SK-N-SH (cell line): Measurements from ENCODE around the gene CRACR2A. TPM values are rescaled to one million over a fixed set of nuclear protein-coding genes. Genes with fewer than 3 reads are reported as not detected.

Experiments
- CTCF ChIA-PET: fragments of 300-600, 350-600 bp; formaldehyde crosslinking; extraction: SDS; loops from one replicate; lab custom pipeline; 2021; lab: Yijun Ruan, JAX
- POLR2A ChIA-PET: fragments of 350-600 bp; sonication (Branson Sonifier 250); formaldehyde crosslinking; extraction: SDS; loops from one replicate; lab custom pipeline; 2020; ENCODE audit warnings: antibody characterized with exemption, inconsistent platforms; lab: Yijun Ruan, JAX
- DNase-seq: peaks from one replicate; pipeline ENCODE4 v3.0.0; 2012
- H2AFZ ChIP-seq: fragments of 200-600 bp; sonication (generic); 2 replicates; pipeline ENCODE4 v1.8.1; 2016; ENCODE audit warnings: antibody characterized with exemption, mild to moderate bottlenecking, low read depth
- H3F3A ChIP-seq: fragments of 200-600 bp; sonication (generic); replicated peaks from 2 replicates; pipeline ENCODE3; 2016; ENCODE audit warnings: antibody characterized with exemption, mild to moderate bottlenecking; ENCODE audit not compliant: insufficient read depth
- H3K27ac ChIP-seq, 2 experiments: fragments of 200-500 bp in 1 of 2; fragments of 200-600 bp in 1 of 2; sonication (Bioruptor generic) in 1 of 2; sonication (generic), shearing (Covaris generic) in 1 of 2; 2 replicates each; pipeline versions ENCODE4 v1.5.1 to v1.6.1; 2014 to 2016; ENCODE audit warnings: low read depth in 2 of 2, inconsistent platforms in 1 of 2, low read length in 1 of 2, mild to moderate bottlenecking in 1 of 2, mixed read lengths in 1 of 2
- H3K27me3 ChIP-seq: fragments of 200-600 bp; sonication (generic), shearing (Covaris generic); 2 replicates; pipeline ENCODE4 v1.6.1; 2016; ENCODE audit warnings: mixed run types; ENCODE audit not compliant: insufficient read depth
- H3K36me3 ChIP-seq, 2 experiments: fragments of 200-500 bp in 1 of 2; fragments of 200-600 bp in 1 of 2; sonication (Bioruptor generic) in 1 of 2; sonication (generic) in 1 of 2; replicated peaks in 1 of 2; 2 replicates each; pipeline versions ENCODE3 to v1.5.1; 2014 to 2016; ENCODE audit warnings: low read length in 1 of 2, mild to moderate bottlenecking in 1 of 2; ENCODE audit not compliant: insufficient read depth in 2 of 2, control insufficient read depth in 1 of 2
- H3K4me1 ChIP-seq, 2 experiments: fragments of 200-500 bp in 1 of 2; fragments of 200-600 bp in 1 of 2; sonication (Bioruptor generic) in 1 of 2; sonication (generic), shearing (Covaris generic) in 1 of 2; 2 replicates each; pipeline versions ENCODE4 v1.5.1 to v1.6.1; 2014 to 2016; ENCODE audit warnings: low read depth in 1 of 2, low read length in 1 of 2, mixed run types in 1 of 2; ENCODE audit not compliant: insufficient read depth in 2 of 2, control insufficient read depth in 1 of 2
- H3K4me2 ChIP-seq: fragments of 200-600 bp; sonication (generic), shearing (Covaris generic); 2 replicates; pipeline ENCODE4 v1.6.1; 2017; ENCODE audit warnings: mixed run types
- H3K4me3 ChIP-seq, 2 experiments: fragments of 200-500 bp in 1 of 2; fragments of 200-600 bp in 1 of 2; sonication (Bioruptor generic) in 1 of 2; sonication (generic), shearing (Covaris generic) in 1 of 2; 2 replicates each; pipeline versions ENCODE4 v1.5.1 to v1.8.1; 2014 to 2016; ENCODE audit warnings: low read depth in 2 of 2, inconsistent platforms in 1 of 2, low read length in 1 of 2, mild to moderate bottlenecking in 1 of 2, mixed read lengths in 1 of 2, moderate library complexity in 1 of 2
- H3K79me2 ChIP-seq: fragments of 200-600 bp; sonication (generic); 2 replicates; pipeline ENCODE4 v1.8.1; 2017; ENCODE audit warnings: mild to moderate bottlenecking; ENCODE audit not compliant: insufficient read depth
- H3K9ac ChIP-seq: fragments of 200-600 bp; sonication (generic); 2 replicates; pipeline ENCODE4 v1.6.1; 2017; ENCODE audit warnings: mixed run types
- H3K9me2 ChIP-seq: fragments of 200-600 bp; sonication (generic); 2 replicates; pipeline ENCODE4 v1.6.1; 2017; ENCODE audit warnings: mixed run types
- H3K9me3 ChIP-seq: fragments of 200-600 bp; sonication (generic); 2 replicates; pipeline ENCODE4 v1.6.1; 2017; ENCODE audit warnings: mixed run types, mild to moderate bottlenecking, moderate library complexity
- H4K20me1 ChIP-seq: fragments of 200-600 bp; sonication (generic); 2 replicates; pipeline ENCODE4 v1.6.1; 2017; ENCODE audit warnings: mild to moderate bottlenecking, mixed run types; ENCODE audit not compliant: insufficient read depth
- CTCF ChIP-seq: fragments of 200-600 bp; sonication (generic); IDR thresholded peaks from 2 replicates; pipeline ENCODE4 v1.6.1; 2017; ENCODE audit warnings: antibody characterized with exemption, mild to moderate bottlenecking, moderate library complexity
- ELF1 ChIP-seq: IDR thresholded peaks from 2 replicates; pipeline ENCODE4 v1.4.0; 2012
- EP300 ChIP-seq, 2 experiments: IDR thresholded peaks; 2 replicates each; pipeline versions ENCODE4 v1.4.0 to v1.6.1; 2012; ENCODE audit warnings: borderline replicate concordance in 1 of 2, low read depth in 1 of 2, low read length in 1 of 2
- EZH2phosphoT487 ChIP-seq: fragments of 200-600 bp; sonication (generic); IDR thresholded peaks from 2 replicates; pipeline ENCODE4 v1.6.1; 2017; ENCODE audit warnings: low read depth, mixed run types, mild to moderate bottlenecking, antibody characterized with exemption, moderate library complexity, borderline replicate concordance
- IRF3 ChIP-seq: fragments of 150-350 bp; IDR thresholded peaks from 2 replicates; pipeline ENCODE4 v1.6.1; 2016; ENCODE audit warnings: mild to moderate bottlenecking, low read depth, low read length
- JUND ChIP-seq: IDR thresholded peaks from 2 replicates; pipeline ENCODE4 v1.4.0; 2012
- MXI1 ChIP-seq: IDR thresholded peaks from 2 replicates; pipeline ENCODE4 v1.6.1; 2012; ENCODE audit warnings: mild to moderate bottlenecking, low read depth, low read length, improper control_type of control experiment
- NFIC ChIP-seq: IDR thresholded peaks from 2 replicates; pipeline ENCODE4 v1.4.0; 2012; ENCODE audit warnings: borderline replicate concordance
- NRF1 ChIP-seq: IDR thresholded peaks from 2 replicates; pipeline ENCODE4 v1.6.1; 2012; ENCODE audit warnings: low read depth, mild to moderate bottlenecking, low read length
- PBX3 ChIP-seq: IDR thresholded peaks from 2 replicates; pipeline ENCODE4; 2012
- RCOR1 ChIP-seq: fragments of 150-350 bp; IDR thresholded peaks from 2 replicates; pipeline ENCODE4 v1.6.1; 2017; ENCODE audit warnings: antibody characterized with exemption, low read length
- SIN3A ChIP-seq: IDR thresholded peaks from 2 replicates; pipeline ENCODE4 v1.6.1; 2012; ENCODE audit warnings: low read depth, mild to moderate bottlenecking, low read length, moderate library complexity, borderline replicate concordance
- TEAD4 ChIP-seq: IDR thresholded peaks from 2 replicates; pipeline ENCODE4 v1.4.0; 2012; ENCODE audit warnings: mild to moderate bottlenecking, borderline replicate concordance; ENCODE audit not compliant: insufficient read depth
- YY1 ChIP-seq: IDR thresholded peaks from 2 replicates; pipeline ENCODE4 v1.4.0; 2012; ENCODE audit warnings: low read depth, mild to moderate bottlenecking
- ZBTB33 ChIP-seq: IDR thresholded peaks from 2 replicates; pipeline ENCODE4 v1.4.0; 2012; ENCODE audit warnings: low read depth, borderline replicate concordance
- WGBS: methylation state at CpG from one replicate; pipeline ENCODE4 v1.1.6; 2017; ENCODE audit warnings: low lambda C conversion rate; 5-methylcytosine and 5-hydroxymethylcytosine counted together
- polyA plus RNA-seq, 3 experiments: library from polyadenylated mRNA; depleted of rRNA; stranded (reverse); fragments of >200 nt; gene quantifications; 2 replicates each; pipeline ENCODE4 v1.2.3, GENCODE V29; 2012

Gene CRACR2A
- polyA plus RNA-seq, 1 of the 3 experiments (the other 2 are of a cell fraction): 0.12 TPM

- Histone ChIP-seq H3K4me2 (no peak overlapping the region), H3K36me3 (no peaks in the 10 kb centered on the region), H3F3A (no peaks in the 10 kb centered on the region), H3K9me2 (no peaks in the 10 kb centered on the region), H4K20me1 (no peaks in the 10 kb centered on the region), H3K27ac (no peak overlapping the region), H3K79me2 (no peaks in the 10 kb centered on the region), H3K4me1 (no peaks in the 10 kb centered on the region), H3K9ac (no peak overlapping the region), H3K27me3 (peaks cover 6% of the 10 kb centered on the region; the same call in 1 of the 2 replicates), H2AFZ (no peak overlapping the region), H3K9me3 (no peaks in the 10 kb centered on the region), H3K4me3 (no peak overlapping the region)
- ChIA-PET POLR2A (no interaction called here), CTCF (interaction anchor here (4.4 to 10.3 kb wide), 2 partner anchors 34 to 472 kb away, joined by 20 to 203 read pairs; no protein-coding TSS in a partner anchor)
- TF ChIP-seq MXI1 (no peak), YY1 (no peak), TEAD4 (no peak), JUND (no peak), PBX3 (no peak), NFIC (no peak), NRF1 (no peak), SIN3A (no peak), ELF1 (no peak), ZBTB33 (no peak), EZH2phosphoT487 (no peak), IRF3 (no peak), CTCF (no peak), RCOR1 (no peak), EP300 (IDR thresholded peaks at IDR 0.05; ENCODE audit: borderline replicate concordance in 1 of 2, low read depth in 1 of 2, low read length in 1 of 2) (no peak)
- 69% methylated on average over 1 of the region's 1 CpG for whole genome bisulfite sequencing
- DNase-seq: no peak
These were observed 18.0 kb upstream of the CRACR2A start for GRCh38 chr12:3770891-3771290.
